HFFc6 (cell line): ENCODE data around the gene STOML2. TPM values are rescaled to one million over a fixed set of nuclear protein-coding genes. Genes with fewer than 3 reads are reported as not detected.
A peak's percentile ranks its signal among the peaks of the same experiment; 100 is the strongest.

Experiments used
- DNase-seq: peaks from one replicate; pipeline ENCODE4 v3.0.0-alpha.2; 2018
- H3K27ac Mint-ChIP-seq: 2 replicates; pipeline ENCODE4 v1.8.0; 2020; ENCODE audit warnings: mild to moderate bottlenecking, mixed read lengths
- H3K27me3 Mint-ChIP-seq: 2 replicates; pipeline ENCODE4 v1.8.0; 2021; ENCODE audit warnings: mild to moderate bottlenecking, moderate library complexity, mixed read lengths; ENCODE audit not compliant: insufficient read depth
- H3K36me3 Mint-ChIP-seq: 2 replicates; pipeline ENCODE4 v1.8.0; 2021; ENCODE audit warnings: low read depth, mixed read lengths
- H3K4me1 Mint-ChIP-seq: 2 replicates; pipeline ENCODE4 v1.8.0; 2020; ENCODE audit warnings: low read depth, mixed read lengths
- H3K4me3 Mint-ChIP-seq: 2 replicates; pipeline ENCODE4 v1.8.0; 2020; ENCODE audit warnings: mild to moderate bottlenecking, moderate library complexity, mixed read lengths
- H3K9me3 Mint-ChIP-seq: 2 replicates; pipeline ENCODE4 v1.8.0; 2020; ENCODE audit warnings: mild to moderate bottlenecking, mixed read lengths
- total RNA-seq, 6 experiments: library from RNA; stranded (reverse); fragmentation: NEBNext Ultra II Directional; extraction: Animal tissue kit (Norgen Biotek cat#: 25700); gene quantifications; 2 replicates in 1 of 6; 3 replicates in 5 of 6; pipeline ENCODE4 v1.2.3, GENCODE V29; 2021
- TF ChIP-seq, protein P1 (sequence below): fragments of 200-600 bp; sonication (generic); IDR thresholded peaks from 2 replicates; pipeline ENCODE4 v1.5.0; 2021; ENCODE audit warnings: antibody characterized with exemption, mild to moderate bottlenecking

STOML2 gene
- total RNA-seq, 6 experiments from 2014 or later: 118 to 139 (median 123) TPM

DNA sequence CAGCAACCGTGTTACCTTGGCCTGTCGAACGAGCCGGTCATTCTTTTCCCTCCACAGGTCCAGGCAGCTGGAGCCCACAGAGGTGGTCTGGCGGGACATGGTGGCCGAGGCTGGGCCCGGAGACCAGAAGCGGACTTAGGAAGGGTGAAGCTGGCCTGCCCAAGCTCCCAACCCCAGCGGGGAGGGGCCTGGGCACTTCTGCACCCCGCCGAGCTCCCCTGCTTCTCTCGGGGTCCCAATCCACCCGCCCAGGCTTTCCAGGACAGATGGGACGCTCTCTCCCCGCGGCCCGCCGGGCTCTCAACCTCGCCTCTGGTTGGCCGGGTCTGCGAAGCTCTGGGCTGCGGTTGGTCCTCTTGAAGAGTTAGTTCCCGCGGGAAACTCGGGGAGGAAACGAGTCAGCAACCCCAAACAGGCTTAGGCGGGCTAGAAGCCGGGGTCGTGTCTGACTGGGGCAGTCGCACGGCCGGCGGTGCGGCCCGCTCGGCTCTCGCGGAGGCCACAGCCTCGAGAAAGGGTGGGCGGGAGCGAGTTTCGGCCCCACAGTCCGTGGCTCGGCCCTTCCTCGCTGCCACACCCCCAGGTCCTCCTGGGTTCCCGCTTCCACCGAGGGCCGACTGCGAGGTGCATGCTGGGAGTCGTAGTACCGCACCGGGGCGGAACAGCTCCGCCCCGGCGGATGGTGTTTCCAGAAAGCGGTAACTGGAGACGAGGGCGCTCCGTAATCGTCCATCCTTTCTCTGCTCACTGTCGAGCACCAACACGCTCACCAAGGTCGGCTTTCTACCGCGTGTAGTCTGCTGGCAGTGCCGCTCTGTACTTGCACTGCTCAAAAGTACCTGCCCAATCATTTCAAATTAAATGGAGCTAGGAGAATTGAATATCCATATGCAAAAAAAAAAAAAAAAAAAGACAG, 23.2 kb downstream of the STOML2 start, which contains the start of gene FANCG:
TSS of gene FANCG (minus strand) at position 517 of the 916 bp plus-strand sequence. CDS start at position 99, 418 bp downstream.
- H3K36me3 Mint-ChIP-seq: no peaks in the 10 kb centered on the region; the same call in 1 of the 2 replicates
- H3K27ac Mint-ChIP-seq: peak within 1 kb of the TSS; percentile 94
- TF ChIP-seq, protein P1, sequence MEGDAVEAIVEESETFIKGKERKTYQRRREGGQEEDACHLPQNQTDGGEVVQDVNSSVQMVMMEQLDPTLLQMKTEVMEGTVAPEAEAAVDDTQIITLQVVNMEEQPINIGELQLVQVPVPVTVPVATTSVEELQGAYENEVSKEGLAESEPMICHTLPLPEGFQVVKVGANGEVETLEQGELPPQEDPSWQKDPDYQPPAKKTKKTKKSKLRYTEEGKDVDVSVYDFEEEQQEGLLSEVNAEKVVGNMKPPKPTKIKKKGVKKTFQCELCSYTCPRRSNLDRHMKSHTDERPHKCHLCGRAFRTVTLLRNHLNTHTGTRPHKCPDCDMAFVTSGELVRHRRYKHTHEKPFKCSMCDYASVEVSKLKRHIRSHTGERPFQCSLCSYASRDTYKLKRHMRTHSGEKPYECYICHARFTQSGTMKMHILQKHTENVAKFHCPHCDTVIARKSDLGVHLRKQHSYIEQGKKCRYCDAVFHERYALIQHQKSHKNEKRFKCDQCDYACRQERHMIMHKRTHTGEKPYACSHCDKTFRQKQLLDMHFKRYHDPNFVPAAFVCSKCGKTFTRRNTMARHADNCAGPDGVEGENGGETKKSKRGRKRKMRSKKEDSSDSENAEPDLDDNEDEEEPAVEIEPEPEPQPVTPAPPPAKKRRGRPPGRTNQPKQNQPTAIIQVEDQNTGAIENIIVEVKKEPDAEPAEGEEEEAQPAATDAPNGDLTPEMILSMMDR: no peak
- no peaks in the 10 kb centered on the region for H3K9me3 Mint-ChIP-seq
- peaks cover 29% of the 10 kb centered on the region for H3K4me1 Mint-ChIP-seq
- peak within 1 kb of the TSS; percentile 97 for H3K4me3 Mint-ChIP-seq
- peaks cover 2% of the 10 kb centered on the region; the same call in 1 of the 2 replicates for H3K27me3 Mint-ChIP-seq
- peak; percentile 86 for DNase-seq

DNA sequence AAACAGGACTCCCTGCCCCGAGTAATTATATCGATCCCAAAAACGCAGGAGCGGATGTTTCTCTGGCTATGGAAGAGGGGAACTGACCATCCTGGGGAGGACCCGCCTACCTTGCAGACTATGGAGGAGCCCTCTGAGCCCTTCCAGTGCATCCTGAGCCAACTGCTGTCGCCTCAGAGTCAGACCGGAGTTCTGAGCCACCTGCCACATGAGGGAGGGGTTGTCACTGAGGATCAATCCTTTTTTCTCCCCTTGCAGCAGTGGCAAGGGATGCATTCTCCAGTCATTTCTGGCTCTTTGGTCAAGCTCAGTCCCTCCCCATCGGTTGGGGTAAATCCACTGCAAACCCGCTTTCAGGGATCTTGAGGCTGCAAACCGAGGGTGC, 23.9 kb downstream of the STOML2 start:
- Mint-ChIP-seq H3K27ac (peak overlapping the region; percentile 94), H3K27me3 (peaks cover 2% of the 10 kb centered on the region; the same call in 1 of the 2 replicates), H3K36me3 (peaks cover 5% of the 10 kb centered on the region; the same call in 1 of the 2 replicates), H3K9me3 (no peaks in the 10 kb centered on the region), H3K4me1 (peaks cover 29% of the 10 kb centered on the region), H3K4me3 (peak overlapping the region; percentile 97)
- DNase-seq: no peak
- TF ChIP-seq, protein P1: no peak

DNA sequence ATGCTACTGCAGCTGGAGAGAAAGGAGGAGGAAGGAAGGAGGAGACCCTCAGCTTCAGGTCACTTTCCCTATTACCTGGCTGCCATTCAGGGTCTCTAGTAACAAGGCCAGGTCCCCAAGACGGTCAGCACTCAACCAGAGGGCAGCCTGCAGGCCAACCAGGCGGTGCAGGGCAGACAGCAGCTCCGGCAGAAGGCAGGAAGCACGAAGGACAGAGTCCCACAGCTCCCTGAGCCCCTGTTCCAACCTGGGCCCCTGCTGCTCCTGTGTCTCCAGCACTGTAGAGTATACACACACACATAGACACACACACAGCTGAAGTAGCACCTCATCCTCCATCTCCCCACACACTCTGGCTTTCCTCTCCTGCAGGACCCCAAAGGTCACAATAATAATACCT, 24.9 kb downstream of the STOML2 start:
- H3K4me1 Mint-ChIP-seq: peaks cover 35% of the 10 kb centered on the region
- no peak for DNase-seq
- no peaks in the 10 kb centered on the region for H3K9me3 Mint-ChIP-seq
- peak overlapping the region; percentile 97 for H3K4me3 Mint-ChIP-seq
- H3K27me3 Mint-ChIP-seq: peaks cover 2% of the 10 kb centered on the region; the same call in 1 of the 2 replicates
- TF ChIP-seq, protein P1: no peak
- H3K36me3 Mint-ChIP-seq: peaks cover 12% of the 10 kb centered on the region; the same call in 1 of the 2 replicates
- peak overlapping the region; percentile 42; the same call in 1 of the 2 replicates for H3K27ac Mint-ChIP-seq

DNA sequence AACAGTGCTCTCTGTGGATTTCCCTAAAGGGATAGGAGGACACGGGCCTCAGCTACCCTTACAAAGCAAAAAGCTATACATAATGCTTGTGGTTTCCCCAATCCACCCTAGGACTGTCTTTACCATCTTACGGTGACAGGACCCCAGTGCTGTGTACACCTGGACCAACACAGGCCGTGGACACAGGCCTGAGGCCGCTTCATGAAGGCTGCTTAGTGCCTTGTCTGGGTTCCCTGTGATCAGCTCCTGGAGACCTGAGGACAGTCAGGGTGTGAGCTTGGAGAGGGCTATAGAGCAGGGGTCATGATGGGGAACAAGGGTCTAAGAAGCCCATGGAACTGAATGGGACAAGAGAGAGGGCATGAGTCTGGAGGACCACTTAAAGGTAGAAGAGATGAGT, 26.1 kb downstream of the STOML2 start:
- H3K4me3 Mint-ChIP-seq: no peak overlapping the region
- TF ChIP-seq, protein P1: no peak
- H3K9me3 Mint-ChIP-seq: no peaks in the 10 kb centered on the region
- DNase-seq: no peak
- peaks cover 12% of the 10 kb centered on the region; the same call in 1 of the 2 replicates for H3K36me3 Mint-ChIP-seq
- H3K27me3 Mint-ChIP-seq: peaks cover 5% of the 10 kb centered on the region
- no peak overlapping the region for H3K27ac Mint-ChIP-seq
- peaks cover 41% of the 10 kb centered on the region for H3K4me1 Mint-ChIP-seq

DNA sequence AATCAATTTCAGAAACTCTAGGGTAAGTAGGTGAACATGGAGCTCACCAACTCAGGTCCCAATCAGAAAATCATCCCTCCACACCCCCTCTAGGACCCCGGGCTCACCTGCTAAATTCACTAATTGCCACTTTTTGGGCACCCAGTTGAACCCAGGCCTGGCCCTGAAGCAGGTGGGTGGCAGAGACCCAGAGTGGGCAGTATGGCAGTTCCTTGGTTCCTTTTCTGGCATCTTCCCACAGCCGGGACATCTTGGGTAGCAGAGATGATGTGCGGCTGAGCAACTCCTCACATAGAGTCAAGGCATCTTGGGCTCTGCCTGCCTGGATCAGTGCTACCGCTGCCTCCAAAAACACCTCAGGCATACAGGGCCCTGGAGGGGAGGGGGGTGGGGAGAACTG, 27.6 kb downstream of the STOML2 start:
- no peak for DNase-seq
- Mint-ChIP-seq H3K27me3 (peaks cover 5% of the 10 kb centered on the region), H3K9me3 (no peaks in the 10 kb centered on the region), H3K4me1 (peaks cover 46% of the 10 kb centered on the region), H3K4me3 (no peak overlapping the region), H3K36me3 (peaks cover 25% of the 10 kb centered on the region), H3K27ac (no peak overlapping the region)
- TF ChIP-seq, protein P1: no peak
